Mesothelial cell of epicardium (in vitro differentiated cells): ENCODE measurements around the gene DUSP2. TPM values are rescaled to one million over a fixed set of nuclear protein-coding genes. Genes with fewer than 3 reads are reported as not detected.

Source experiments
- DNase-seq, 2 experiments: peaks; one replicate each; pipeline ENCODE4 v3.0.0; 2021; ENCODE audit warnings: low spot score in 2 of 2; ENCODE audit not compliant: unreplicated experiment in 2 of 2
- H3K27ac Mint-ChIP-seq: 2 replicates; pipeline ENCODE4 v1.8.0; 2021; ENCODE audit warnings: mixed read lengths
- H3K27me3 Mint-ChIP-seq: 2 replicates; pipeline ENCODE4 v1.8.0; 2021; ENCODE audit warnings: low read depth, mixed read lengths
- H3K36me3 Mint-ChIP-seq: 2 replicates; pipeline ENCODE4 v1.8.0; 2021; ENCODE audit warnings: mixed read lengths
- H3K4me1 Mint-ChIP-seq: 2 replicates; pipeline ENCODE4 v1.8.0; 2021; ENCODE audit warnings: mixed read lengths
- H3K4me3 Mint-ChIP-seq: 2 replicates; pipeline ENCODE4 v1.8.0; 2021; ENCODE audit warnings: mild to moderate bottlenecking, moderate library complexity, mixed read lengths
- H3K9me3 Mint-ChIP-seq: 2 replicates; pipeline ENCODE4 v1.8.0; 2021; ENCODE audit warnings: mixed read lengths
- CTCF ChIP-seq: fragments of 200-600 bp; sonication (generic); IDR thresholded peaks from one replicate; pipeline ENCODE4 v1.5.0; 2021; ENCODE audit warnings: antibody characterized with exemption; ENCODE audit not compliant: unreplicated experiment
- total RNA-seq: library from RNA; stranded (reverse); gene quantifications from 3 replicates; pipeline ENCODE4 v1.2.1, GENCODE V29; 2021

DUSP2 gene
- total RNA-seq, 1 donor from 2014 or later = 42.7 TPM

GRCh38 chr2:96154506-96155380 lies 9.5 kb upstream of the DUSP2 start:
- Mint-ChIP-seq H3K9me3 (no peaks in the 10 kb centered on the region), H3K27ac (no peak overlapping the region), H3K4me1 (peaks cover 11% of the 10 kb centered on the region), H3K36me3 (no peaks in the 10 kb centered on the region), H3K4me3 (no peak overlapping the region), H3K27me3 (no peaks in the 10 kb centered on the region)
- no peak for TF ChIP-seq CTCF
- DNase-seq = no peak

DNA sequence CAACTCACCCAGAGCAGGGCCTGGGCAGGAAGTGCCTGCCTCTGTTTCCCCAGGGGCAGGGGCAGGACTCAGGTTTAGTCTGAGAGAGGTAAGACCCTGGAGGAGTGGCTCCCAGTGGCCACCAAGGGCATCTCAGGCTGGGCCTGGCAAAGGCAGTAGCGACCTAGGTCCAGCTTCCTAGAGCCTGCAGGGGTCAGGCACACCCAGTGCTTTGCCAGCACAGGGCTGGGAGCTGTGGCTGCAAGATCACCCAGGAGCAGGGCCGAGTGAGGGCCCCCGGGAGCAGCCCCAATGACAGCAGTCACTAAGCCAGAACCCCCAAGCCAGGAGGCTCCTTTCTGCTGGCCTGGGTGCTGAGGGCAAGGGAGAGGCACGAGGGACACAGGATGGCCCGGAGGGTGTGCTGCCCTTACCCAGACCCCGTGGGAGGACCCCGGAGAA lies 8.8 kb upstream of the DUSP2 start:
- Mint-ChIP-seq H3K4me3 (no peak overlapping the region), H3K27ac (no peak overlapping the region), H3K9me3 (no peaks in the 10 kb centered on the region), H3K27me3 (no peaks in the 10 kb centered on the region), H3K4me1 (peaks cover 15% of the 10 kb centered on the region), H3K36me3 (no peaks in the 10 kb centered on the region)
- DNase-seq = no peak
- no peak for TF ChIP-seq CTCF

- H3K4me3 Mint-ChIP-seq = no peak overlapping the region
- no peak overlapping the region for H3K27ac Mint-ChIP-seq
- DNase-seq = no peak
- H3K9me3 Mint-ChIP-seq = no peaks in the 10 kb centered on the region
- TF ChIP-seq CTCF = no peak
- H3K36me3 Mint-ChIP-seq = no peaks in the 10 kb centered on the region
- H3K4me1 Mint-ChIP-seq = peaks cover 22% of the 10 kb centered on the region
- no peaks in the 10 kb centered on the region for H3K27me3 Mint-ChIP-seq
Observed at GRCh38 chr2:96153291-96153713, 8.1 kb upstream of the DUSP2 start.

GRCh38 chr2:96152304-96153161 lies 7.3 kb upstream of the DUSP2 start:
- no peak for DNase-seq
- Mint-ChIP-seq H3K27ac (no peak overlapping the region), H3K36me3 (no peaks in the 10 kb centered on the region), H3K27me3 (no peaks in the 10 kb centered on the region), H3K9me3 (no peaks in the 10 kb centered on the region), H3K4me1 (peaks cover 25% of the 10 kb centered on the region), H3K4me3 (no peak overlapping the region)
- no peak for TF ChIP-seq CTCF

DNA sequence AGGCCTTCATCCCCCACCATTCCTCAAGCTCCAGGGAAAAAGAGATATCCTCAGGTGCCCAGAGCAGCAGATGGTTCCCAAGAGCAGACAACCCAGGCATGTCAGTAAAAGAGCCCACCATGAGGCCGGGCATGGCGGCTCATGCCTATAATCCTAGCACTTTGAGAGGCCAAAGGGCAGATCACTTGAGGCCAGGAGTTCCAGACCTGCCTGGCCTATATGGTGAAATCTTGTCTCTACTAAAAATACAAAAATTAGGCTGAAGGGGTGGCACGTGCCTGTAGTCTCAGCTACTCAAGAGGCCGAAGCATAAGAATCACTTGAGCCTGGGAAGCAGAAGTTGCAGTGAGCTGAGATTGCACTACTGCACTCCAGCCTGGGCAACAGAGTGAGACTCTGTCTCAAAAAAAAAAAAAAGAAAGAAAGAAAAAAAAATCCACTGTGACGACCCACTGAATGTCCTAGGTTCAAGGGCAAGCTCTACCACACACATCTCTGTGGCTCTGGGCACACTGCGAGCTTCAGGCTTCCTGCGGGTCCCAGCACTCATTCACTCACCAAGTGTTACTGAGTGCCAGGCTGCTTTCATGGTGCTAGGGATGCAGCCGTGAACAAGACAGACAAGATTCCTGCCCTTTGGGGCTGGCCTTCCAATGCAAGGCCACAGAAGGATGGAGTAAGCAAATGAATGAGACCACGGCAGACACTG lies 6.5 kb upstream of the DUSP2 start:
- no peaks in the 10 kb centered on the region for H3K9me3 Mint-ChIP-seq
- DNase-seq = no peak
- peaks cover 32% of the 10 kb centered on the region for H3K4me1 Mint-ChIP-seq
- H3K27me3 Mint-ChIP-seq = no peaks in the 10 kb centered on the region
- no peak overlapping the region for H3K27ac Mint-ChIP-seq
- no peak for TF ChIP-seq CTCF
- no peaks in the 10 kb centered on the region for H3K36me3 Mint-ChIP-seq
- H3K4me3 Mint-ChIP-seq = no peak overlapping the region
